ENCODE results near the gene BCL3. TPM values are rescaled to one million over a fixed set of nuclear protein-coding genes. Genes with fewer than 3 reads are reported as not detected.

The BCL3 gene
- total and polyA plus RNA-seq, 2 of the 13 experiments (the other 11 are each of a cell fraction or from before 2014, with no cell fraction given), result 2.3 to 4.0 TPM

DNA sequence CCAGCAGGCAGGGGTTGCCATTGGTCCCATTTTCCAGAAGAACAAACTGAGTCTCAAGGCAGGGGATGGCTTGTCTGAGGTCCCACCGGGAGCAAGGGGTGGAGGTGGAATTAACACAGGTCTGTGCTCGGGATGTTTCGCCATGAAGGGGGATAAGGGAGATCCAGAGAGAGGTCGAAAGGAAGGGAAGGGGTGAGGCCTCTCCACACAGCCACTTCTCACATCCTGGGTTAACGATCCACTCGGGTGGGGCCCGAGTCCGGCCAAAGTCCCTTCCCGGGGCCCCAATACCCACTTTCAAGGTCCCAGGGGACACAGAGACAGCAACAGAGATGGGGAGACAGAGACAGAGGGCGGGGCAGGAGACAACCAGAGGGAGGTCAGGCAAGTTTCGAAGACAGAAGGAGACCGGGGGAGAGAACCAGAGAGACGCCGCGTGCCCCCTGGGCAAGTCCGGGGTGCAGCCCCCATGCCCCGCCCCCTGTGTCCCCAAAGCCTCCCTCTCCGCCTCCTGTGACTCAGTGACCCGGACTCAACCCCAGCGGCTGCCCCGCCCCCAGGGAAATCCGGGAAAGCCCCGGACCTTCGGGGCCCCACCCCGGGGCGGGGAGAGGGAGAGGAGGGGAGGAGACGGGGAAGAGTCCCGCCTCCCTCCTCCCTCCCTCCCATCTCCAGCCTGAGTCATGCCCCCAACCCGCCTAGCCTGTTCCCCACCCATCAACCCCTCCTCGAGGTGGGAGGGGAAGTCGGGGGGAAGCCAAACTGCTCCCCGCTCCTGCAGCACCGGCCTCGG, 1.4 kb upstream of the BCL3 start (continued):
- TF ChIP-seq, protein P1, sequence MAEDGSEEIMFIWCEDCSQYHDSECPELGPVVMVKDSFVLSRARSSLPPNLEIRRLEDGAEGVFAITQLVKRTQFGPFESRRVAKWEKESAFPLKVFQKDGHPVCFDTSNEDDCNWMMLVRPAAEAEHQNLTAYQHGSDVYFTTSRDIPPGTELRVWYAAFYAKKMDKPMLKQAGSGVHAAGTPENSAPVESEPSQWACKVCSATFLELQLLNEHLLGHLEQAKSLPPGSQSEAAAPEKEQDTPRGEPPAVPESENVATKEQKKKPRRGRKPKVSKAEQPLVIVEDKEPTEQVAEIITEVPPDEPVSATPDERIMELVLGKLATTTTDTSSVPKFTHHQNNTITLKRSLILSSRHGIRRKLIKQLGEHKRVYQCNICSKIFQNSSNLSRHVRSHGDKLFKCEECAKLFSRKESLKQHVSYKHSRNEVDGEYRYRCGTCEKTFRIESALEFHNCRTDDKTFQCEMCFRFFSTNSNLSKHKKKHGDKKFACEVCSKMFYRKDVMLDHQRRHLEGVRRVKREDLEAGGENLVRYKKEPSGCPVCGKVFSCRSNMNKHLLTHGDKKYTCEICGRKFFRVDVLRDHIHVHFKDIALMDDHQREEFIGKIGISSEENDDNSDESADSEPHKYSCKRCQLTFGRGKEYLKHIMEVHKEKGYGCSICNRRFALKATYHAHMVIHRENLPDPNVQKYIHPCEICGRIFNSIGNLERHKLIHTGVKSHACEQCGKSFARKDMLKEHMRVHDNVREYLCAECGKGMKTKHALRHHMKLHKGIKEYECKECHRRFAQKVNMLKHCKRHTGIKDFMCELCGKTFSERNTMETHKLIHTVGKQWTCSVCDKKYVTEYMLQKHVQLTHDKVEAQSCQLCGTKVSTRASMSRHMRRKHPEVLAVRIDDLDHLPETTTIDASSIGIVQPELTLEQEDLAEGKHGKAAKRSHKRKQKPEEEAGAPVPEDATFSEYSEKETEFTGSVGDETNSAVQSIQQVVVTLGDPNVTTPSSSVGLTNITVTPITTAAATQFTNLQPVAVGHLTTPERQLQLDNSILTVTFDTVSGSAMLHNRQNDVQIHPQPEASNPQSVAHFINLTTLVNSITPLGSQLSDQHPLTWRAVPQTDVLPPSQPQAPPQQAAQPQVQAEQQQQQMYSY (CRISPR knock-in tag; IDR thresholded peaks at IDR 0.05), result no peak
- TF ChIP-seq ZNF780A (CRISPR knock-in tag; IDR thresholded peaks at IDR 0.05) (no peak), ZNF441 (CRISPR knock-in tag; IDR thresholded peaks at IDR 0.05; ENCODE audit: borderline replicate concordance) (no peak), HNRNPLL (IDR thresholded peaks at IDR 0.05; ENCODE audit: low read depth, low read length, poor library complexity, severe bottlenecking) (peak; percentile 48), STAG1 (CRISPR knock-in tag; IDR thresholded peaks at IDR 0.05) (no peak), KLF12 (CRISPR knock-in tag; IDR thresholded peaks at IDR 0.05; ENCODE audit: borderline replicate concordance) (peak; percentile 46; the same call in 1 of the 2 replicates), ZNF205 (CRISPR knock-in tag; IDR thresholded peaks at IDR 0.05) (peak; percentile 7; the same call in 1 of the 2 replicates)
- TF ChIP-seq, protein P2, sequence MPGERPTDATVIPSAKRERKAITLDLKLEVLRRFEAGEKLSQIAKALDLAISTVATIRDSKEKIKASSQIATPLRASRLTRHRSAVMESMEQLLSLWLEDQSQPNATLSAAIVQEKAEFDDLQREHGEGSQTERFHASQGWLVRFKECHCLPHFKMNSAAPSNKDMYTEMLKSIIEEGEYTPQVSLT (CRISPR knock-in tag; IDR thresholded peaks at IDR 0.05; ENCODE audit: borderline replicate concordance, low read depth), result no peak
- TF ChIP-seq, protein P3, sequence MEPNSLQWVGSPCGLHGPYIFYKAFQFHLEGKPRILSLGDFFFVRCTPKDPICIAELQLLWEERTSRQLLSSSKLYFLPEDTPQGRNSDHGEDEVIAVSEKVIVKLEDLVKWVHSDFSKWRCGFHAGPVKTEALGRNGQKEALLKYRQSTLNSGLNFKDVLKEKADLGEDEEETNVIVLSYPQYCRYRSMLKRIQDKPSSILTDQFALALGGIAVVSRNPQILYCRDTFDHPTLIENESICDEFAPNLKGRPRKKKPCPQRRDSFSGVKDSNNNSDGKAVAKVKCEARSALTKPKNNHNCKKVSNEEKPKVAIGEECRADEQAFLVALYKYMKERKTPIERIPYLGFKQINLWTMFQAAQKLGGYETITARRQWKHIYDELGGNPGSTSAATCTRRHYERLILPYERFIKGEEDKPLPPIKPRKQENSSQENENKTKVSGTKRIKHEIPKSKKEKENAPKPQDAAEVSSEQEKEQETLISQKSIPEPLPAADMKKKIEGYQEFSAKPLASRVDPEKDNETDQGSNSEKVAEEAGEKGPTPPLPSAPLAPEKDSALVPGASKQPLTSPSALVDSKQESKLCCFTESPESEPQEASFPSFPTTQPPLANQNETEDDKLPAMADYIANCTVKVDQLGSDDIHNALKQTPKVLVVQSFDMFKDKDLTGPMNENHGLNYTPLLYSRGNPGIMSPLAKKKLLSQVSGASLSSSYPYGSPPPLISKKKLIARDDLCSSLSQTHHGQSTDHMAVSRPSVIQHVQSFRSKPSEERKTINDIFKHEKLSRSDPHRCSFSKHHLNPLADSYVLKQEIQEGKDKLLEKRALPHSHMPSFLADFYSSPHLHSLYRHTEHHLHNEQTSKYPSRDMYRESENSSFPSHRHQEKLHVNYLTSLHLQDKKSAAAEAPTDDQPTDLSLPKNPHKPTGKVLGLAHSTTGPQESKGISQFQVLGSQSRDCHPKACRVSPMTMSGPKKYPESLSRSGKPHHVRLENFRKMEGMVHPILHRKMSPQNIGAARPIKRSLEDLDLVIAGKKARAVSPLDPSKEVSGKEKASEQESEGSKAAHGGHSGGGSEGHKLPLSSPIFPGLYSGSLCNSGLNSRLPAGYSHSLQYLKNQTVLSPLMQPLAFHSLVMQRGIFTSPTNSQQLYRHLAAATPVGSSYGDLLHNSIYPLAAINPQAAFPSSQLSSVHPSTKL (CRISPR knock-in tag; IDR thresholded peaks at IDR 0.05), result peak; percentile 67
- TF ChIP-seq, protein P4, sequence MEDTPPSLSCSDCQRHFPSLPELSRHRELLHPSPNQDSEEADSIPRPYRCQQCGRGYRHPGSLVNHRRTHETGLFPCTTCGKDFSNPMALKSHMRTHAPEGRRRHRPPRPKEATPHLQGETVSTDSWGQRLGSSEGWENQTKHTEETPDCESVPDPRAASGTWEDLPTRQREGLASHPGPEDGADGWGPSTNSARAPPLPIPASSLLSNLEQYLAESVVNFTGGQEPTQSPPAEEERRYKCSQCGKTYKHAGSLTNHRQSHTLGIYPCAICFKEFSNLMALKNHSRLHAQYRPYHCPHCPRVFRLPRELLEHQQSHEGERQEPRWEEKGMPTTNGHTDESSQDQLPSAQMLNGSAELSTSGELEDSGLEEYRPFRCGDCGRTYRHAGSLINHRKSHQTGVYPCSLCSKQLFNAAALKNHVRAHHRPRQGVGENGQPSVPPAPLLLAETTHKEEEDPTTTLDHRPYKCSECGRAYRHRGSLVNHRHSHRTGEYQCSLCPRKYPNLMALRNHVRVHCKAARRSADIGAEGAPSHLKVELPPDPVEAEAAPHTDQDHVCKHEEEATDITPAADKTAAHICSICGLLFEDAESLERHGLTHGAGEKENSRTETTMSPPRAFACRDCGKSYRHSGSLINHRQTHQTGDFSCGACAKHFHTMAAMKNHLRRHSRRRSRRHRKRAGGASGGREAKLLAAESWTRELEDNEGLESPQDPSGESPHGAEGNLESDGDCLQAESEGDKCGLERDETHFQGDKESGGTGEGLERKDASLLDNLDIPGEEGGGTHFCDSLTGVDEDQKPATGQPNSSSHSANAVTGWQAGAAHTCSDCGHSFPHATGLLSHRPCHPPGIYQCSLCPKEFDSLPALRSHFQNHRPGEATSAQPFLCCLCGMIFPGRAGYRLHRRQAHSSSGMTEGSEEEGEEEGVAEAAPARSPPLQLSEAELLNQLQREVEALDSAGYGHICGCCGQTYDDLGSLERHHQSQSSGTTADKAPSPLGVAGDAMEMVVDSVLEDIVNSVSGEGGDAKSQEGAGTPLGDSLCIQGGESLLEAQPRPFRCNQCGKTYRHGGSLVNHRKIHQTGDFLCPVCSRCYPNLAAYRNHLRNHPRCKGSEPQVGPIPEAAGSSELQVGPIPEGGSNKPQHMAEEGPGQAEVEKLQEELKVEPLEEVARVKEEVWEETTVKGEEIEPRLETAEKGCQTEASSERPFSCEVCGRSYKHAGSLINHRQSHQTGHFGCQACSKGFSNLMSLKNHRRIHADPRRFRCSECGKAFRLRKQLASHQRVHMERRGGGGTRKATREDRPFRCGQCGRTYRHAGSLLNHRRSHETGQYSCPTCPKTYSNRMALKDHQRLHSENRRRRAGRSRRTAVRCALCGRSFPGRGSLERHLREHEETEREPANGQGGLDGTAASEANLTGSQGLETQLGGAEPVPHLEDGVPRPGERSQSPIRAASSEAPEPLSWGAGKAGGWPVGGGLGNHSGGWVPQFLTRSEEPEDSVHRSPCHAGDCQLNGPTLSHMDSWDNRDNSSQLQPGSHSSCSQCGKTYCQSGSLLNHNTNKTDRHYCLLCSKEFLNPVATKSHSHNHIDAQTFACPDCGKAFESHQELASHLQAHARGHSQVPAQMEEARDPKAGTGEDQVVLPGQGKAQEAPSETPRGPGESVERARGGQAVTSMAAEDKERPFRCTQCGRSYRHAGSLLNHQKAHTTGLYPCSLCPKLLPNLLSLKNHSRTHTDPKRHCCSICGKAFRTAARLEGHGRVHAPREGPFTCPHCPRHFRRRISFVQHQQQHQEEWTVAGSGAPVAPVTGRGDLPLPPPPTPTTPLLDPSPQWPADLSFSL (CRISPR knock-in tag; IDR thresholded peaks at IDR 0.05), result no peak
- TF ChIP-seq, protein P5, sequence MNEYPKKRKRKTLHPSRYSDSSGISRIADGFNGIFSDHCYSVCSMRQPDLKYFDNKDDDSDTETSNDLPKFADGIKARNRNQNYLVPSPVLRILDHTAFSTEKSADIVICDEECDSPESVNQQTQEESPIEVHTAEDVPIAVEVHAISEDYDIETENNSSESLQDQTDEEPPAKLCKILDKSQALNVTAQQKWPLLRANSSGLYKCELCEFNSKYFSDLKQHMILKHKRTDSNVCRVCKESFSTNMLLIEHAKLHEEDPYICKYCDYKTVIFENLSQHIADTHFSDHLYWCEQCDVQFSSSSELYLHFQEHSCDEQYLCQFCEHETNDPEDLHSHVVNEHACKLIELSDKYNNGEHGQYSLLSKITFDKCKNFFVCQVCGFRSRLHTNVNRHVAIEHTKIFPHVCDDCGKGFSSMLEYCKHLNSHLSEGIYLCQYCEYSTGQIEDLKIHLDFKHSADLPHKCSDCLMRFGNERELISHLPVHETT (CRISPR knock-in tag; conservative IDR thresholded peaks at IDR 0.05), result no peak; the same call in 1 of the 2 replicates
